ENCODE data around the gene RNF149. TPM values are rescaled to one million over a fixed set of nuclear protein-coding genes. Genes with fewer than 3 reads are reported as not detected.
"Not testable (repeated sequence)": the region's sequence is repeated elsewhere in the genome, so short reads cannot be mapped to it uniquely, and the experiment has no call there.

RNF149 gene
- polyA plus RNA-seq, 1 experiment: 18.8 TPM

GRCh38 chr2:101253013-101253702 lies 55.3 kb downstream of the RNF149 start:
- POLR2A ChIA-PET: interaction anchor here (0.5 to 1.3 kb wide), 3 partner anchors 250 to 1312 kb away, joined by 3 to 8 read pairs (median 3); no protein-coding TSS in a partner anchor

GRCh38 chr2:101252408-101253012 lies 56.0 kb downstream of the RNF149 start, which contains the start of gene CNOT11:
Gene CNOT11 (plus strand): TSS chr2:101252886. CDS start chr2:101252965, 79 bp downstream.
- Histone ChIP-seq H3K9me3 (ENCODE audit: control insufficient read depth, insufficient read depth, low read length) (no peaks in the 10 kb centered on the region), H3K27me3 (ENCODE audit: control insufficient read depth, insufficient read depth, low read length) (no peaks in the 10 kb centered on the region), H3K4me3 (ENCODE audit: low read depth, low read length) (peak within 1 kb of the TSS; percentile 89), H3K27ac (ENCODE audit: low read depth, low read length) (peak within 1 kb of the TSS; percentile 75)
- ChIA-PET POLR2A (interaction anchor here (1.3 kb wide), 1 partner anchor 249 kb away, joined by 3 read pairs; no protein-coding TSS in a partner anchor), CTCF (interaction anchor here (0.9 to 3.1 kb wide), 6 partner anchors 12 to 522 kb away, joined by 3 to 7 read pairs (median 4); no protein-coding TSS in a partner anchor)
- TF ChIP-seq, protein P1, sequence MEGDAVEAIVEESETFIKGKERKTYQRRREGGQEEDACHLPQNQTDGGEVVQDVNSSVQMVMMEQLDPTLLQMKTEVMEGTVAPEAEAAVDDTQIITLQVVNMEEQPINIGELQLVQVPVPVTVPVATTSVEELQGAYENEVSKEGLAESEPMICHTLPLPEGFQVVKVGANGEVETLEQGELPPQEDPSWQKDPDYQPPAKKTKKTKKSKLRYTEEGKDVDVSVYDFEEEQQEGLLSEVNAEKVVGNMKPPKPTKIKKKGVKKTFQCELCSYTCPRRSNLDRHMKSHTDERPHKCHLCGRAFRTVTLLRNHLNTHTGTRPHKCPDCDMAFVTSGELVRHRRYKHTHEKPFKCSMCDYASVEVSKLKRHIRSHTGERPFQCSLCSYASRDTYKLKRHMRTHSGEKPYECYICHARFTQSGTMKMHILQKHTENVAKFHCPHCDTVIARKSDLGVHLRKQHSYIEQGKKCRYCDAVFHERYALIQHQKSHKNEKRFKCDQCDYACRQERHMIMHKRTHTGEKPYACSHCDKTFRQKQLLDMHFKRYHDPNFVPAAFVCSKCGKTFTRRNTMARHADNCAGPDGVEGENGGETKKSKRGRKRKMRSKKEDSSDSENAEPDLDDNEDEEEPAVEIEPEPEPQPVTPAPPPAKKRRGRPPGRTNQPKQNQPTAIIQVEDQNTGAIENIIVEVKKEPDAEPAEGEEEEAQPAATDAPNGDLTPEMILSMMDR (IDR thresholded peaks at IDR 0.05; ENCODE audit: low read depth, low read length): no peak
- peak; percentile 96 for DNase-seq (ENCODE audit: low read depth, low spot score)

More at GRCh38 chr2:101253013-101253702, 55.3 kb downstream of the RNF149 start:
- Histone ChIP-seq H3K4me3 (ENCODE audit: low read depth, low read length) (peak overlapping the region; percentile 89), H3K27me3 (ENCODE audit: control insufficient read depth, insufficient read depth, low read length) (no peaks in the 10 kb centered on the region), H3K9me3 (ENCODE audit: control insufficient read depth, insufficient read depth, low read length) (no peaks in the 10 kb centered on the region), H3K27ac (ENCODE audit: low read depth, low read length) (peak overlapping the region; percentile 52)
- no peak for DNase-seq (ENCODE audit: low read depth, low spot score)
- CTCF ChIA-PET: interaction anchor here (0.6 to 3.1 kb wide), 4 partner anchors 12 to 216 kb away, joined by 3 to 7 read pairs (median 4); no protein-coding TSS in a partner anchor
- TF ChIP-seq, protein P1 (IDR thresholded peaks at IDR 0.05; ENCODE audit: low read depth, low read length): no peak

- ChIA-PET POLR2A (interaction anchor here (1.3 kb wide), 1 partner anchor 248 kb away, joined by 3 read pairs; no protein-coding TSS in a partner anchor), CTCF (interaction anchor here (0.9 to 3.1 kb wide), 6 partner anchors 11 to 522 kb away, joined by 3 to 7 read pairs (median 4); no protein-coding TSS in a partner anchor)
- peak overlapping the region; percentile 78 for H3K4me3 ChIP-seq (ENCODE audit: low read depth, low read length)
- H3K9me3 ChIP-seq (ENCODE audit: control insufficient read depth, insufficient read depth, low read length): no peaks in the 10 kb centered on the region
- no peak for DNase-seq (ENCODE audit: low read depth, low spot score)
- TF ChIP-seq, protein P1 (IDR thresholded peaks at IDR 0.05; ENCODE audit: low read depth, low read length): no peak; the same call in 1 of the 2 replicates
- no peaks in the 10 kb centered on the region for H3K27me3 ChIP-seq (ENCODE audit: control insufficient read depth, insufficient read depth, low read length)
- peak overlapping the region; percentile 75 for H3K27ac ChIP-seq (ENCODE audit: low read depth, low read length)
Observed at GRCh38 chr2:101251844-101252407, 56.6 kb downstream of the RNF149 start.

DNA sequence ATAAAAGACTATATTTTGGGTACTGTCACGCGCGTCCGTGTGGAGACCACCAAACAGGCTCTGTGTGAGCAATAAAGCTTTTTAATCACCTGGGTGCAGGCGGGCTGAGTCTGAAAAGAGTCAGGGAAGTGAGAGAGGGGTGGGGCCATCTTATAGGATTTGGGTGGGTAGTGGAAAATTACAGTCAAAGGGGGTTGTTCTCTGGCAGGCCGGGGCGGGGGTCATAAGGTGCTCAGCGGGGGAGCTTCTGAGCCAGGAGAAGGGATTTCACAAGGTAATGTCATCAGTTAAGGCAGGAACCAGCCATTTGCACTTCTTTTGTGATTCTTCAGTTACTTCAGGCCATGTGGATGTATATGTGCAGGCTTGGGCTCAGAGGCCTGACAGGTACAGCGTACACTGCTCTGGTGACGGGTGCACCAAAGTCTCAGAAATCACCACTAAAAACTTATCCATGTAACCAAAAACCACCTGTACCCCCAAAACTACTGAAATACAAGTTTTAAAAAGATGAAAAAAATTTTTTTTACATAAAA lies 57.2 kb downstream of the RNF149 start:
- CTCF ChIA-PET: interaction anchor here (0.9 to 3.1 kb wide), 4 partner anchors 11 to 239 kb away, joined by 3 to 7 read pairs (median 5); no protein-coding TSS in a partner anchor
- H3K4me3 ChIP-seq (ENCODE audit: low read depth, low read length); POLR2A ChIA-PET; H3K27ac ChIP-seq (ENCODE audit: low read depth, low read length); H3K9me3 ChIP-seq (ENCODE audit: control insufficient read depth, insufficient read depth, low read length); DNase-seq (ENCODE audit: low read depth, low spot score); H3K27me3 ChIP-seq (ENCODE audit: control insufficient read depth, insufficient read depth, low read length): not testable (repeated sequence)

DNA sequence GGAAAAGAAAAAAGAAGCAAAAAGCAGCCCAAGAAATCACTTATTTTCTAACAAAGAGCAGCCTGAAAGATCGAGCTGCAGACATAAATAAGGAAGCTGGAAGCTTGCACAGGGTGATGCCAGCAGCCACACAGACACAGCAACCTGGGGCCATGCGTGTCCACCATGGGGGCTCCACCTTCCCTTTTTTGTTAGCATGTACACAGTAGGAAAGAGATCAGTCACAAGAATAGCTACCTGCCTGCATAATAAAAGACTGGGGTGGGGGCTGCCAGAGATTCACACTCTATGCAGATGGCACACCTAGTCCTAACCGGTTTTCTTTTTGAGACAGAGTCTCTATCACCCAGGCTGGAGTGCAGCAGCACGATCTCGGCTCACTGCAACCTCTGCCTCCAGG lies 58.7 kb downstream of the RNF149 start:
- H3K9me3 ChIP-seq (ENCODE audit: control insufficient read depth, insufficient read depth, low read length): peaks cover 2% of the 10 kb centered on the region; the same call in 1 of the 2 replicates
- CTCF ChIA-PET: interaction anchor here (1.2 kb wide), 1 partner anchor 214 kb away, joined by 3 read pairs; no protein-coding TSS in a partner anchor

GRCh38 chr2:101248756-101249155 lies 59.7 kb downstream of the RNF149 start:
- DNase-seq (ENCODE audit: low read depth, low spot score); H3K4me3 ChIP-seq (ENCODE audit: low read depth, low read length); H3K9me3 ChIP-seq (ENCODE audit: control insufficient read depth, insufficient read depth, low read length); POLR2A ChIA-PET; H3K27me3 ChIP-seq (ENCODE audit: control insufficient read depth, insufficient read depth, low read length); H3K27ac ChIP-seq (ENCODE audit: low read depth, low read length): not testable (repeated sequence)
- CTCF ChIA-PET: interaction anchor here (1.2 kb wide), 1 partner anchor 213 kb away, joined by 3 read pairs; no protein-coding TSS in a partner anchor

More for the DNA sequence above, 58.7 kb downstream of the RNF149 start:
- POLR2A ChIA-PET: no interaction called here
- no peaks in the 10 kb centered on the region for H3K27me3 ChIP-seq (ENCODE audit: control insufficient read depth, insufficient read depth, low read length)
- TF ChIP-seq, protein P1 (IDR thresholded peaks at IDR 0.05; ENCODE audit: low read depth, low read length): no peak
- H3K4me3 ChIP-seq (ENCODE audit: low read depth, low read length): no peak overlapping the region
- no peak for DNase-seq (ENCODE audit: low read depth, low spot score)
- H3K27ac ChIP-seq (ENCODE audit: low read depth, low read length): no peak overlapping the region

- H3K4me3 ChIP-seq (ENCODE audit: low read depth, low read length); H3K27me3 ChIP-seq (ENCODE audit: control insufficient read depth, insufficient read depth, low read length); DNase-seq (ENCODE audit: low read depth, low spot score); H3K9me3 ChIP-seq (ENCODE audit: control insufficient read depth, insufficient read depth, low read length); H3K27ac ChIP-seq (ENCODE audit: low read depth, low read length); CTCF ChIA-PET; POLR2A ChIA-PET: not testable (repeated sequence)
Observed at GRCh38 chr2:101245468-101245867, 63.0 kb downstream of the RNF149 start.
